Measurements from ENCODE around the gene RAB23.
A peak's percentile ranks its signal among the peaks of the same experiment; 100 is the strongest.

The RAB23 gene

DNA sequence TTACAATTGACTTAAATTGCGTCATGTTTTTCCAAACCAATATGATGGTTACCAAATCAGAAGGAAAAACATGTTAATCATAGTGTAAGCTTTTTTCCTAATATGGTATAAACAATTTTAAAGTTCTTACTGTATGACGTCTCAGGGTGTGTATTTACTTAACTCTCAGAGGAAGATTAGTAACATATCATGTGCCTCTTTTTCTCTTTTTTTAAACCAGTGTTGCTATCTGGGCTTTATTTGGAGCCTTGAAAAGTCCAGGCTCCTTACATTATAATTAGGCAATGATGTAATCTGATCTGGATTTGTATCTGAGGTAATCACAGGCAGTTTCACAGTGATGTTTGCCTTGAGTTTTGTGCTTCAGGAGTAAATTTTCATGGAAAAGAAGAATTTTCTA lies 20.4 kb upstream of the RAB23 start:
- DNase-seq (ENCODE audit: low spot score) = no peak

DNA sequence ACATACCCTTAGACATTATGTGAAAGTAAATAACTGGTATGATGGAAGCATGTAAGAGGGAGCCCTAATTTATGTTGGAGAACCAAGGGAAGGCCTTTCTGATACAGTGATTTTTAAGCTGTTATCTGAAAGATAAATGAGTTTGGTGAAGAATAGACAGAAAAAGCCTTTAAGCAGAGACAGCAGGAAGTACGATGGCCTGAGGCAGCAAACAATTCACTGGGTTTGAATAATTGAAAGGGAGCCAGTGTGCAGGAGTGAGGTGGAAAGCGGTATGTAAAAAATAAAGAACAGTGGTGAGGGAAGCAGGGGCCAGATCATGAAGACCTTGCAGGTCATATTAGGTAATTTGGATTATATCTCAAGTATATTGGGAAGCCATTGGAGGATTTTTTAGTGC lies 4.1 kb upstream of the RAB23 start:
- DNase-seq (ENCODE audit: low spot score) = no peak

DNA sequence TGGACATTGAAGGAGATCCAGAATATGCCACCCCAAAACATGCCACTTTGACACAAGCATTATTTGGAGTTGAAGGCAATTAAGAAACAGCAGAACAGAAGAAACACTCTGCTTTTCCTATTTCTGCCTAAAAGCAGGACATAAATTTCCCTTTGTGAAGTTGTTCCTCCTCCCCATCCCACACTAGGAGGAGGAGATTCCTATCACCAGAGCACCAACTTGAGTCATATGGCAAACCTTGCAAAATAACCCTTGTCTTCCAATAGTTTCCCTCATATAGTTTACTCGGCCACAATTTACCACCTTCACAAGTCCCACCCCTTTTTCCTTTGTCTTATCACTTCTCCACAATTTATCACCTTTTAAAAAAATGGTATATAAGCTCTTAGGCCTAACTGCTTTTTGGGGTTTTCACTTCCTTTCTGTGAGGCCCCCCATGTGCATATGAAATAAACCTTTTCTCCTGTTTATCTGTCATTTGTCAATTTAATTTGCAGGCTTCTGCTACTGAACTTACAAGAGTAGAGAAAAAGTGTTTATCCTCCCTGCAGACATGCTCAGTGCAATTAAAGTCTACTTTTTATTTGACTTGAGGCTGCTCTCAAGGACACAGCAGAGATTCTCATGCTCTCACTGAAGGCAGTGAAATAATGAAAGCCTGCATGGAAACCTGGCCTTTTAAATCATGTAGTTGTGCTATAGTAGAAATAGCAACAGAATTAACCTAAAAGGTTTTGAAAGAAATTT lies 2.8 kb upstream of the RAB23 start:
- no peak for DNase-seq (ENCODE audit: low spot score)

DNA sequence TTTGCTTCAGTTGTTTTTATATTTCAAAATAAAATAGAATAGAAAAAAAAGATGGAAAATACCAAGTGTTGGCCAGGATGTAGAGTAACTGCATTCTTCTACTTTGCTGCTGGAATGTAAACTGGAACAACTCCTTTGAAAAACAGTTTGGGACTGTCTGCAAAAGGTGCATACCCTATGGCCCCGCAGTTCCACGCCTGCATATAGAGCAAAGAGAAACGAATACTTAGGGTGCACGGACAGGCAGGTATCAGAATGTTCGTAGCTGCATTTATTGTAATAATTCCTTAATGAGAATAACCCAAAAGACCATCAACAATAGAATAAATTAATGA lies 603 bp upstream of the RAB23 start:
- no peak for DNase-seq (ENCODE audit: low spot score)

DNA sequence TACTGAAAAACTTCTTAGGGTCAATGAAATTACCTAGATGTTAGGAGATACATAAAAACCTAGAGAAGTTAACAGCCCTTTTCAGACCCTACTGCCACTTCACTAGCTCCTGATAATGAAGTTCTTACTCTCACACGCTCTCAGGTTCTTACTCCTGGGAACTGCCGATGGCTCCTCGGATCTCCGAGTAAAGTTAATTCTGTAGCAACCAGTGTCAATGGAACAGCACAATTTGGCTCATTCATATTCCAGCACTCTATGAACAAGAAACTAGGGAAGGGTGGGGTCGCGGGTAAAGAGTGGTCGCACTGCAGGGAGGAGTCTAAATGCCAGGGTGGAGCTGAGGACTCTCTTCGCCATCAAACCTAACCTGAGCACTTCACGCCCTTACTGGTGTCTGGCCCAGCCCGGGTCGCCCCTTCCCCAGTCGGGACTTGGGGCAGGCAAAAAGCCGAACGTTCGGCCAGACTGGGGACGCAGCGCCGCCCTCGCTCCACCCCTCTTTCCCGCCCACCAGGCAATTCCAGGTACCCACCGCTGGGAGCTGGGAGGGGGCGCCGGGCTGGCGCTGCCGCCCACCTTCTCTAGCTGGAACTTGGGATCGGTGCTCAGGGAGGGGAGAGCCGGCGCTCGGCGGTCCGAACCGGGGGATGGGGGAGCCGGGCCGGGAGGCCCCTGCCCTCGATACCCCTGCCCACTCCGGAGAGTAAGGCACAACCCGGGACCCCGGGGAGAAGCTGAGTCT lies 744 bp downstream of the RAB23 start:
- DNase-seq (ENCODE audit: low spot score) = peak; percentile 22

DNA sequence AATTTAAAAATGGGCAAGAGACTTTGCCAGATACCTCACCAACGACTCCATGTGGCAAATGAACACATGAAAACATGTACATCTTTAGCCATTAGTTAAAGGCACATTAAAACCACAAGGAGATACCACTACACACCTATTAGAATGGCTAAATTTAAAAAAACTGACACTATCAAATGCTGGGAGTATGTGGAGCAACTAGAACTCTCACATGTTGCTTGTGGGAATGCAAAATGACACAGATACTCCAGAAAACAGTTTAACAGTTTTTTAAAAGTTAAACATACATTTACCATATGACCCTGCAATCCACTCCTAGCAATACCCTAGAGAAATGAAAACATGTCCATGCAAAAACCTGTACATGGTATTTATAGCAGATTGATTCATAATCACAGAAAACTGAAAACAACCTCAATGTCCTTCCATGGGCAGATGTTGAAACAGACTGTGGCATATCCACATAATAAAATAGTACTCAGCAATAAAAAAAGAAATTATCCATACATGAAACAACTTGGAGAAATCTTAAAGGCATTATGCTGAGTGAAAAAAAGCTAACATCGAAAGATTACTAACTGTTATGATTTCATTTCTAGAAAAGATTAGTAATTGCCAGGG lies 1.9 kb downstream of the RAB23 start:
- no peak for DNase-seq (ENCODE audit: low spot score)

DNA sequence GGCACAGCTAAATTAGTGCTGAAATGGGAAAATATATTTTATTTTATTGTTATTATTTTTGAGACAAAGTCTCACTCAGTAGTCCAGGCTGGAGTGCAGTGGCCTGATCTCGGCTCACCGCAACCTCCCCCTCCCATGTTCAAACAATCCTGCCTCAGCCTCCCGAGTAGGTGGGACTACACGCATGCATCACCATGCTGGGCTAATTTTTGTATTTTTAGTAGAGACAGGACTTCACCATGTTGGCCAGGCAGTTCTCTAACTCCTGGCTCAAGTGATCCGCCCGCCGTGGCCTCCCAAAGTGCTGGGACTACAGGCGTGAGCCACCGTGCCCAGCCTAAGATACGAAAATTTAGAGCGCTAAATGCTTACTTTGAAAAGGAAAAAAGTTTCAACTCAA lies 4.8 kb downstream of the RAB23 start:
- DNase-seq (ENCODE audit: low spot score) = no peak

DNA sequence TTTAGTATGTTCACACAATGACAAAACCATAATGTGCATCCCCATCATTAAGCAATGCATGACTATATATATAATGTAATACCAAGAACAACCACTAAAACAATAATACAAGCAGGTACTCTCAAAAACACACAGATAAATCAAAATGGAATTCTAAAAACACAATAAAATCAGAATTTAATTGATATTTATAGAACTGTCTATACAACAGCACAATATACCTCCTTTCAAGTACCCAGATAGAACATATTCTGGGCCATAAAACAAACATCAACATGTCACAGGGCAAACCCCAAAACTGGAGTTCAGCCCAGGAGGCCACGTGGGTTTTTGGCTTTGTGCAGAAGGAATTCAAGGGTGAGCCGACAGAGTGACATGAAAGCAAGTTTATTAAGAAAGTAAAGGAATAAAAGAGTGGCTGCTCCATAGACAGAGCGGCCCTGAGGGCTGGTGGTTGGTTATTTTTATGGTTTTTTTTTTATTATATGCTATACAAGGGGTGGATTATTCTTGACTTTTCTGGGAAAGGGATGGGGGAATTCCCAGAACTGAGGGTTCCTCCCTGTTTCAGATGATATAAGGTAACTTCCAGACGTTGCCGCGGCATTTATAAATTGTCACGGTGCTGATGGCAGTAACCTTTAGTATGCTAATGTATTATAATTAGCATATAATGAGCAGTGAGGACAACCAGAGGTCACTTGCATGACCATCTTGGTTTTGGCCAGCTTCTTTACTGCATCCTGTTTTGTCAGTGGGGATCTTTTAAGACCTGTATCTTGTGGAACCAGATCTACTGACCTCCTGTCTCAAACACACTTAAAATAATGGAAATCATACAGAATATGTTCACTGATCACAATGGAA lies 5.6 kb downstream of the RAB23 start:
- DNase-seq (ENCODE audit: low spot score) = no peak

DNA sequence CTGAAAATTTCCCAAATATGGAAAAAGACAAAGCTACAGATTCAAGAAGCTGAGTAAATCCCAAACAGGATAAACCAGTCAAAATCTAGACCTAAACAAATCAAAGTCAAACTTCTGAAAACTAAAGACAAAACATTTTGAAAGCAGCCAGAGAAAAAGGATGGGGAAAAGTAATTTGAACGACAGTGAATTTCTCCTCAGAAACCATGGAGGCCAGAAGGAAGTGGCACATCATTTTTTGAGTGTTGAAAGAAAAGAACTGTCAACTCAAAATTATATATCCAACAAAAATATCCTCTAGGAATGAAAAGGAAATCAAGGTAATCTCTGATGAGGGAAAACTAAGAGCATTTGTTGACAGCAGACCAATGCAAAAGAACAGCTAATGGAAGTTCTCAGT lies 6.8 kb downstream of the RAB23 start:
- DNase-seq (ENCODE audit: low spot score) = no peak

DNA sequence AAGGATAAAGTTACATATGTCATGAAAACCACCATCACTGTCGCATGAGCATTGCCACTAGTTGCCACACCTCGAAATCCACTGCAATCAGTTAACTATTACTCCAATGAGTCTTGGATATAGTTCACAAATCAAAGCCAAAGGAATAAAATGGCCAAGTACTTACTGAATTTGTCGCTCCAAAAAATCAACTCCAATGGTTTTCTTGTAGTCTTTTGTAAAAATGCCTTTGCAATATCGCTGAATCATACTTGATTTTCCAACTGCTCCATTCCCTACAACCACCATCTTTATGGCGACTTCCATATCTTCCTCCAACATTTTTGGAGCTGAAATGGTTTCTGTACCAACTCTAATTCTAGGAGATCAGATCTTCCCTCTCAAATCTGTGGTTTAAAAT lies 12.0 kb downstream of the RAB23 start:
- no peak for DNase-seq (ENCODE audit: low spot score)

DNA sequence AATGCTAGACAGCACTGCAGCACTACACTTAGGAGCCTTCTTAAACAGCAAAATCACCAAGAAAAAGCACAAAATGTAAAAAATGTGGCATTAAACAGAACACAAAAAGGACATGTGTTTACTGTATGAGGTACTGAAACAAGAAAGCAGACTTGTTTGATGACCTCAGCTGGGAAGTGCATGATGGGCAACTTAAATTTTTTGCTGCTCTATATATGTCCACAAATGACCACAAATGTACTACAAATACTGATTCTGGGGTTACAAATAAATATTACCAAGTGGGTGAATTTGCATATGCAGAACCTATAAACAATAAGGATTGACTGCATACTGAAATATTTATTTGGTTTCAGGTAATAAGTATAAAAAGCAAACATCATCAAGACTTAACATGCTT lies 13.1 kb downstream of the RAB23 start:
- DNase-seq (ENCODE audit: low spot score) = no peak

DNA sequence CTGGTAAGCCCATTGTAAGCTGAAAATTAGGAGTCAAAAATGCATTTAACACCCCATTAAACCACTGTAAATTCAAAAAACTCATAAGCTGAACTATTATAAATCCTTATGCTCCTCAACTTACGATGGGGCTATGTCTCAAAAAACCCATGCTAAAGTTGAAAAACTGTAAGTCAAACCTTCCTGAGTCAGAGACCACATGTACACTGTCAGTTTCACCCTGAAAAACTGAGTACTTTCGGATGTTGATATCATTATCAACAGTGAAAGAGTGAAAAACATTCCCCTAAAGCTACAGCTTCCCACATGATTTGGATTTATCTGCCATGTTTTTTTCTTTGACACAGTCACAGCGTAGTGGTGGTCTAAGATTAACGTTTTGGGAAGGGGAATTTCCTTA lies 14.2 kb downstream of the RAB23 start:
- DNase-seq (ENCODE audit: low spot score) = no peak

DNA sequence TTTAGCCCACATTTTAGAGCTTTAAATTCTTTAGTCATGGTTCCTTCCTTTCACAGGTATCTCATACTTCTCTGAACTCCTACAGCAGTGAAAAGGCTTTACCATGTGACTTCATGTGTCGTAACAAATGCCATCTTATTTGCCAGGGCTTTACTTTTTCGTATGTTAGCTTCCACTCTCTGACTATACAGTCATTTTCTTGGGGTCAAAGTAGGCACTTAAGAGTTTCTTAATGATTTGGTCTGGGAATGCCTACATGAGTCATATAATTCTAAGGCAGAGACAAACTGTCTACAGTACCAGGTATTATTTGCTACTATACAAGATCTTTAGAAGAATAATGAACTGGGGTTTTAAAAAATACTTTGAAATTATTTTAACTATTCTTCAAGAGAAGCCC lies 15.0 kb downstream of the RAB23 start:
- DNase-seq (ENCODE audit: low spot score) = no peak

DNA sequence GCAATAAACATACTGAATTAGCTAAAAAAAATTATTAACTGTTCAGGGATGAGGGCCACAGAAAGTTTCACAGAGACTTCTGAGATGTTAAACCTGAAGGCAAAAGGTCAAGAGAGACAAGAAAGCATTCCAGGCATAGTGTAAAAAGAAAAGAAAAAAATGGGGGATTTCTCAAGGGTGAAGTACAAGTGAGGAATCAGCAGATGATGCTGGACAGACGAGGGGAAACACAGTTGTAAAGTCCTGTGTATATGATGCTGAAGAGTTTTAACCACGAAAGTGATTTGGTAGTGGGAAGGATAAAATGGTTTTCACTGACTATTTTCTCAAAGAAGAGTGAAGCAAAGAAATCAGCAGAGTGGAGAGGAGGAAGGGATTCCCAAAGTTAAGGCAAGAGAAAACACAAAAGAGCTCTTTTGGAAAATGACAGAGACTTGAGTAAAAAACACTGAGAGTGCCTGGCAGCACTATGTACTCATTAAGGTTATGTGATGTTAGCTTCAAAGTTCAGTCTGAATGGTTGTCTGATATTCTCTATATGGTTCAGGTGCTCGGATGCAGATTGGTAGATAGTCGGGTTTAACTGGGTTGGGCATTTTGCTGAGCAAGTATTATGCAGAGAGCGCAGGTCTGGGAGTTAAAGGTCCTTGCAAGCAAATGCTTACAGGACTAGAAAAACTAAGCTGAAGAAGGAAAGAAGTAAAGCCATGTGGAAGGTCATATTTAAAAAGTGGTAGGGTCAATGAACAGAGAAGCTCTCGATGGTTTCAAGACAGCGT lies 16.4 kb downstream of the RAB23 start:
- DNase-seq (ENCODE audit: low spot score) = no peak

DNA sequence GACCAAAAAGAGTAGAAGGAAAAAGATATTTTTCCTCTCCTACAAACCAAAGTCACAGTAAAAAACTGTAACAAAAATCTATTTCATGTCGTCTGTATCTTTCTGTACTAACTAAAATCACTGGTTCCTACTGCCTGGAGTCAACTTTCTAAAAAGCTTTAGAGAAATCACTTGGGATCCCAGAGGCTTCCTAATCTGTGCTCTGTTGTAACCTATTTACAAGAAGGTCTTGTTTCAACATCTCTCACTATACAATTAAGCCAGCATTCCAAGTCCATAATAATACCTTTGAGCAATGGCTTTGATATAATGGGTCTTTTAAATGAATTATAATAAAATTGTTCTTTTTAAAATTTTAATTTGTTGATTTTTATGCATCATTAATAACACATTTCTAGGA lies 20.4 kb downstream of the RAB23 start:
- no peak for DNase-seq (ENCODE audit: low spot score)

DNA sequence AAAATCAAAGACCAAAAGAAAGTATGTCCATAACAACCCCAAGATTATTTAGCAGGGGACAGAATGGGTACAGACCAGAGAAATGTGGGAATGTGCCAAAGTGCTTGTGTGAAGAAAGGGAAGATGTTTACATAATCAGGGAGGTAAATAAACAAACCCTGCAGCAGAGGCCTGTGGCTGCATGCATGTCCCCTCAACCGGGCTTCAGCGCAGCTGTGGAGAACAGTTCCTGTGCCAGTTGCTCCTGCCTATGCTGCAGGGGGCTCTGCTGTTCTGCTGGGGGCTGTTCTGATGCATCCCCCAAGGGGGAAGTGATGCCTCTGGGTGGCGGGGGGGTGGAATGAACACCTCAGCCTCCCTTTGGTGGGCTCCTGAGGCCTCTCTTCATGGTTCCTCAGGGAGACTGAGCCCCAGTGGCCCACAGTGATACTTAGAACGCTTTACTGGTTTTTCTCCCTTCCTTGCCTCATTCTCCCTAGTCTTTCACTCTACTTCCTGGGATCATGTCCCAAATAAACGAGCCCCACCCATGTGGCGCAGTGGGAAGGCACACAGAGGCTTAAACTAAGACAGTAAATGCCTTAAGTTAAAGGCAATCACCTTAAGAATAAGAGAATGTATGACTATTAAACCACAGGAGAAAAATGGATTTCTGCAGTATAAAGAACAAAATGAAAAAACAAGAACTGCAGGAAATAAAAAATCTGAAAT lies 23.0 kb downstream of the RAB23 start:
- DNase-seq (ENCODE audit: low spot score) = no peak

DNA sequence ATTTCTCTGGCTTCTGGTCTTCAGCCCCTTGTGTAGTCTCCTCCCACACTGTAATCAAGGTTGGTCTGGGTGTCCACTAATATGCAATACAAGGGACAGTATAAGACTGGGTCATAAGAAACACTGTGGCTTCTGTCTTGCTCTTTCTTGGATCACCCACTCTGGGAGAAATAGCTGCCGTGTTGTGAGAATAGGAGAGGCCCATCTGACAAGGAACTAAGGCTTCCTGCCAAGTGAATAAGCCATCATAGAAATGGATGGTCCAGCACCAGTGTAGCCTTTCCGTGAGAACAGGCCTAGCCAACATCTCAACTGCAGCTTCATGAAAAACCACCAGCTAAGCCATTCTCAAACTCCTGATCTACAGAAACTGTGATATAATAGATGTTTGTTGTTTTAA lies 26.6 kb downstream of the RAB23 start:
- DNase-seq (ENCODE audit: low spot score) = no peak

DNA sequence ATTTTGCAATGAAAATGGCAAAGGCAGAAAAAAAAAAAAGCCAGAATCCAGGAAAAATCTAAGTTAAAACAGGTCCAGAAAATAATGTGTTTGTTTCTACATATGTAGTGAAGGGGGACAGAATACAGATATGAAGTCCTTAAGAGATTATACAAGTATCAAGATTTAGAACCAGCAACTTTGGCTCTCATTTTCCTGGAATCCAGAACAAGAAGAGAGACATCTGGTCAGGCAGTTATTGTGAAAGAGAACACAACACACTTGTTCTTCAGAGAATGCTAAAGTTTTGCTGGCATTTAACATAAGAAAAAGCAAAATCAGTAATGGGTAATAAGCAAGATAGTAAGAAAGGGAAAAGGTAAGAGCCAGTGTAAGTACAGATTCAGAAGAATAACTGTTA lies 28.9 kb downstream of the RAB23 start:
- DNase-seq (ENCODE audit: low spot score) = no peak

DNA sequence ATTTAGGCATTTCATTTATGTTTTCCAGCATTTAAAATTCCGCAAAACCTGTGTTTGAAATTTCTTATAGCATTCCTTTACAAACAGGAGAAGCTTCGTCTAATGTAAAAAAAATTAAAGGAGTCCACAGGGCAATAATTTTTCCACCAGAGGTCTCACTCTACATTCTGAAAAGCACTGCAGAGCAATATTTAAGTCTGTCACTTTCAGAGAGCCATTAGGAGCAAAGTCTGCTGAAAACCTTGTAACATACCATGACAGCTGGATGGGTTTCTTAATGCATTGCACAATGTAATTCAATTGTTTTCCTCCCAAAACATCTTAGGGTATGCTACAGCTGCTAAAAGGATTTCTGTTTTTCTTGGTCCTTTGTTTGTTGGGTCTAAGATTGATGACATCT lies 32.0 kb downstream of the RAB23 start:
- DNase-seq (ENCODE audit: low spot score) = no peak

DNA sequence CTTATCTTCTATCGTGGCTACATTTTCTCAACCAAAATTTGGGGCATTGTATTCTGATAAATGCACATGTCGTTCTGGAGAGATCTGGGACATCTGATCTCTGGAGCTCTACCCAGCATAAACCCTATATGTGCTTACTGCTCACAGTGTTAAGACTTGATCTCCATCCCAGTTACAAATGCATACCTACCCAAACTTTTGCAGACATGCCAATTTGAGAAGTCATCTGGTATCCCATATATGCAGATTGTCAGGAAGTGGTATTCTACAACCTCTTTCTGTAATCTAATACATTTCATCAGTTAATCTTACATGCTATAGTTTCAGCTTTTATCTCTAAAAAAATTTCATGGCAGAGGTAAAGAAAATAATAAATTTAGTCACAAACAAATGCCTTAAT lies 38.8 kb downstream of the RAB23 start:
- DNase-seq (ENCODE audit: low spot score) = no peak

DNA sequence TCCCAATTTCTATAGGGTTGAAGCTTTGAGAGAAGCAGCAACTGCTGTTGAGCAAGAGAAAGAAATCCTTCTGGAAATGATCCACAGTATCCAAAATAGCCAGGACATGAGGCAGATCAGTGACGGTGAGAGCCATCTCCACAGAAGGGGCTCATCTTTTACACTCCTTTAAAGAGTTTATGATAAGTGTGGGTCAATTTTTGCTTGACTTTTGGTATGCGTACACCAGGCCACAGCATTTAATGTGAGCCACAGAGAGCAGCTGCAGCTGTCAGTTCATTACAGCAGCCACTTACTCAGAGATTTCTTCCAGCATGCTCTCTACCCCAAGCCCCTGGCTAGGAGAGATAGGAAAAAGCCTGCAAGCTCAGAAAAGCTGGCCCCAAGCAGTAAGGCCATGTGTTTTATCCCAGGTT lies 40.1 kb downstream of the RAB23 start:
- no peak for DNase-seq (ENCODE audit: low spot score)
